IMR-90 (cell line): ENCODE measurements around the gene SORL1. TPM values are rescaled to one million over a fixed set of nuclear protein-coding genes. Genes with fewer than 3 reads are reported as not detected.

Experiments used
- ATAC-seq: fragments of 200-7000 bp; cut with Tn5 transposase; 2 replicates; pipeline ENCODE4 v1.9.1; 2020; ENCODE audit warnings: low read depth, mild to moderate bottlenecking, moderate library complexity
- BruUV-seq: library from RNA; stranded (reverse); fragments of 400-500 nt; replicated peaks from 2 replicates; lab custom pipeline; 2021; lab: Mats Ljungman, UMichigan
- CTCF ChIA-PET: fragments of 300-600 bp; formaldehyde crosslinking; extraction: SDS; loops from one replicate; lab custom pipeline; 2021; ENCODE audit warnings: antibody characterized with exemption; lab: Yijun Ruan, JAX
- POLR2A ChIA-PET: fragments of 300-600 bp; sonication (Branson Sonifier 250); formaldehyde crosslinking; loops from one replicate; lab custom pipeline; 2022; ENCODE audit warnings: antibody characterized with exemption; ENCODE audit not compliant: unreplicated experiment; lab: Charles Lee
- DNase-seq: peaks from one replicate; pipeline ENCODE4 v3.0.0; 2013
- H2AFZ ChIP-seq: replicated peaks from 2 replicates; pipeline ENCODE3; 2013; ENCODE audit warnings: low read length, mild to moderate bottlenecking; ENCODE audit not compliant: poor library complexity
- H2AK5ac ChIP-seq: 2 replicates; pipeline ENCODE4 v1.6.1; 2013; ENCODE audit warnings: low read depth, low read length, inconsistent platforms
- H2AK9ac ChIP-seq: replicated peaks from 2 replicates; pipeline ENCODE3; 2013; ENCODE audit warnings: mild to moderate bottlenecking, low read depth, low read length, moderate library complexity; ENCODE audit not compliant: poor library complexity
- H2BK120ac ChIP-seq: 2 replicates; pipeline ENCODE4 v1.6.1; 2013; ENCODE audit warnings: low read depth, low read length, inconsistent platforms
- H2BK15ac ChIP-seq: 3 replicates; pipeline ENCODE4 v1.6.1; 2013; ENCODE audit warnings: low read depth, low read length, inconsistent platforms
- H2BK20ac ChIP-seq: 2 replicates; pipeline ENCODE4 v1.6.1; 2013; ENCODE audit warnings: low read depth, mild to moderate bottlenecking, inconsistent platforms, low read length, moderate library complexity
- H2BK5ac ChIP-seq: 2 replicates; pipeline ENCODE4 v1.6.1; 2013; ENCODE audit warnings: mild to moderate bottlenecking, low read depth, low read length, inconsistent platforms; ENCODE audit not compliant: poor library complexity, severe bottlenecking
- H3K14ac ChIP-seq: replicated peaks from 2 replicates; pipeline ENCODE4 v1.6.1; 2013; ENCODE audit warnings: low read depth, low read length, inconsistent platforms
- H3K18ac ChIP-seq: 2 replicates; pipeline ENCODE4 v1.6.1; 2013; ENCODE audit warnings: low read depth, low read length, control low read depth
- H3K23ac ChIP-seq: 2 replicates; pipeline ENCODE4 v1.6.1; 2013; ENCODE audit warnings: low read depth, low read length, inconsistent platforms
- H3K27ac ChIP-seq: 2 replicates; pipeline ENCODE4 v1.5.1; 2013; ENCODE audit warnings: mild to moderate bottlenecking, control low read depth, low read length; ENCODE audit not compliant: insufficient read depth
- H3K27me3 ChIP-seq: 2 replicates; pipeline ENCODE4 v1.6.1; 2013; ENCODE audit warnings: low read length; ENCODE audit not compliant: control insufficient read depth, insufficient read depth
- H3K36me3 ChIP-seq: 2 replicates; pipeline ENCODE4 v1.6.1; 2013; ENCODE audit warnings: low read length, mixed read lengths; ENCODE audit not compliant: control insufficient read depth, insufficient read depth
- H3K4ac ChIP-seq: 2 replicates; pipeline ENCODE4 v1.6.1; 2013; ENCODE audit warnings: low read depth, low read length, inconsistent platforms
- H3K4me1 ChIP-seq: 2 replicates; pipeline ENCODE4 v1.6.1; 2013; ENCODE audit warnings: low read length, mixed read lengths; ENCODE audit not compliant: control insufficient read depth, insufficient read depth
- H3K4me2 ChIP-seq: 2 replicates; pipeline ENCODE4 v1.6.1; 2013; ENCODE audit warnings: low read depth, mild to moderate bottlenecking, control low read depth, low read length, moderate library complexity
- H3K4me3 ChIP-seq: 2 replicates; pipeline ENCODE4 v1.5.1; 2013; ENCODE audit warnings: low read depth, mild to moderate bottlenecking, control low read depth, low read length, moderate library complexity; ENCODE audit not compliant: insufficient read depth
- H3K56ac ChIP-seq: 2 replicates; pipeline ENCODE4 v1.6.1; 2013; ENCODE audit warnings: low read length, inconsistent platforms; ENCODE audit not compliant: insufficient read depth; ENCODE audit errors: extremely low read depth
- H3K79me1 ChIP-seq, 2 experiments: 2 replicates each; pipeline ENCODE4 v1.6.1; 2013; ENCODE audit warnings: low read length in 2 of 2, inconsistent platforms in 1 of 2, low read depth in 1 of 2
- H3K9ac ChIP-seq: 2 replicates; pipeline ENCODE4 v1.6.1; 2013; ENCODE audit warnings: low read depth, low read length, control low read depth
- H3K9me1 ChIP-seq: 2 replicates; pipeline ENCODE4 v1.6.1; 2013; ENCODE audit warnings: low read length, inconsistent platforms; ENCODE audit not compliant: insufficient read depth
- H3K9me3 ChIP-seq: 2 replicates; pipeline ENCODE4 v1.6.1; 2013; ENCODE audit warnings: low read length; ENCODE audit not compliant: control insufficient read depth, insufficient read depth
- H4K20me1 ChIP-seq: 2 replicates; pipeline ENCODE4 v1.6.1; 2013; ENCODE audit warnings: low read length, inconsistent platforms; ENCODE audit not compliant: insufficient read depth
- H4K5ac ChIP-seq: 2 replicates; pipeline ENCODE4 v1.6.1; 2013; ENCODE audit warnings: mild to moderate bottlenecking, low read depth, low read length, control low read depth
- H4K8ac ChIP-seq, 2 experiments: 2 replicates each; pipeline ENCODE4 v1.6.1; 2013; ENCODE audit warnings: low read depth in 2 of 2, low read length in 2 of 2, control low read depth in 1 of 2, inconsistent platforms in 1 of 2
- H4K91ac ChIP-seq: 2 replicates; pipeline ENCODE4 v1.6.1; 2013; ENCODE audit warnings: low read depth, low read length, inconsistent platforms; ENCODE audit not compliant: insufficient read depth
- FOS ChIP-seq: fragments of 150-350 bp; IDR thresholded peaks from 2 replicates; pipeline ENCODE4 v1.6.1; 2016; ENCODE audit warnings: low read depth, low read length
- NFE2L2 ChIP-seq: fragments of 150-350 bp; IDR thresholded peaks from 2 replicates; pipeline ENCODE4 v1.6.1; 2016; ENCODE audit warnings: low read depth, mild to moderate bottlenecking, low read length
- RFX5 ChIP-seq: IDR thresholded peaks from 2 replicates; pipeline ENCODE4 v1.8.0; 2012; ENCODE audit warnings: low read depth, mild to moderate bottlenecking, low read length, moderate library complexity
- WGBS, 2 experiments: methylation state at CpG; one replicate each; pipeline versions ENCODE4 v1.1.5 to v1.1.7; 2013; ENCODE audit warnings: missing lambda C conversion rate in 2 of 2; ENCODE audit not compliant: insufficient read length in 1 of 2; ENCODE audit errors: extremely low coverage in 2 of 2; 5-methylcytosine and 5-hydroxymethylcytosine counted together
- dilution Hi-C: fragments of 300-500 bp; cut with HindIII; formaldehyde crosslinking; loops from one replicate; pipeline ENCODE4 v1.14.3; 2018; ENCODE audit warnings: low sequenced_read_pairs; ENCODE audit not compliant: unreplicated experiment
- in situ Hi-C: fragments of 300-500 bp; cut with MboI; formaldehyde crosslinking; loops from 3 replicates; pipeline ENCODE4 v1.14.3; 2019; ENCODE audit warnings: low sequenced_read_pairs, inconsistent platforms, mixed read lengths
- intact Hi-C: fragments of 100-400 bp; cut with micrococcal nuclease; formaldehyde crosslinking; loops from 2 replicates; pipeline ENCODE4 v1.10.0; 2022
- polyA plus RNA-seq, 3 experiments: library from polyadenylated mRNA; depleted of rRNA; stranded (reverse); fragments of >200 nt; gene quantifications; 2 replicates each; pipeline ENCODE4 v1.2.3, GENCODE V29; 2012; ENCODE audit warnings: low replicate concordance in 1 of 3
- total RNA-seq: library from RNA; depleted of rRNA; stranded (reverse); fragments of >200 nt; gene quantifications from 2 replicates; pipeline ENCODE4 v1.2.3, GENCODE V29; 2012

Gene SORL1
- total and polyA plus RNA-seq, 2 of the 4 experiments (the other 2 are of a cell fraction): 1.0 to 2.0 TPM

DNA sequence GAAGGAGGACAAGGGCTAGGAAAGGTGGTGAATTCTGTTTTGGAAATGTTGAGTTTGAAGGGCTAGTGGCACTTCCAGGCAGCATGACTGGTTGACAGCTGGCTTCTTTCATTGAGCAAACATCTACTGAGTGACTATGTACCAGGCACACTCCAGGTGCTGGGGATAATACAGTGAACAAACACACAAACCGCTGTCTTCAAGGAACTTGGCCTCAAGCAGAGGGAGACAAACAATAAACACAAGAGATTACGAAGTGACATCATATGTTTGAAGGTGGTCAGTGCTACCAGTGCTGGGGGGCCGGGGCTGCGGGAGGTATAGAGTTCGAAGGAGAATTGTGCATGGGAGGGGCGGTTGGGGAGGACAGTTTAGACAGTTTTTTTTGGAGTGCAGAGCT lies 197.7 kb downstream of the SORL1 start:
- Histone ChIP-seq H2AFZ (no peak overlapping the region), H4K8ac (peak overlapping the region; percentile 32 to 36; a peak in 2 of 4 replicates), H4K91ac (peak overlapping the region; percentile 76), H3K56ac (0 out of 2 replicates have a peak overlapping the region, but pooled peaks have one; percentile 6), H3K79me1 (peaks cover 2 to 11% of the 10 kb centered on the region in 2 experiments; a peak in 2 of 4 replicates), H3K18ac (peak overlapping the region; percentile 92), H2BK20ac (peak overlapping the region; percentile 83), H3K36me3 (no peaks in the 10 kb centered on the region), H3K9me3 (no peaks in the 10 kb centered on the region), H3K9ac (no peak overlapping the region; the same call in 1 of the 2 replicates), H3K4me2 (no peak overlapping the region), H2AK5ac (peak overlapping the region; percentile 90), H2BK15ac (peak overlapping the region; percentile 69; the same call in 2 of the 3 replicates), H3K4me1 (peaks cover 19% of the 10 kb centered on the region), H4K20me1 (no peaks in the 10 kb centered on the region), H3K4me3 (no peak overlapping the region), H3K23ac (peak overlapping the region; percentile 63; the same call in 1 of the 2 replicates), H2AK9ac (peak overlapping the region; percentile 35), H3K27ac (no peak overlapping the region), H4K5ac (peak overlapping the region; percentile 56), H2BK5ac (peak overlapping the region; percentile 47), H3K27me3 (no peaks in the 10 kb centered on the region), H3K14ac (peak overlapping the region; percentile 85), H3K4ac (peak overlapping the region; percentile 79), H3K9me1 (peaks cover 8% of the 10 kb centered on the region), H2BK120ac (peak overlapping the region; percentile 81)
- ChIA-PET POLR2A (no interaction called here), CTCF (no interaction called here)
- peak; percentile 41 for DNase-seq
- TF ChIP-seq FOS: no peak
- no peak for TF ChIP-seq NFE2L2
- no peak for TF ChIP-seq RFX5
- no TSS peak for BruUV-seq
- intact Hi-C loops: no loop called here
- in situ Hi-C loops: loop anchor here (5.0 kb wide), 2 partner anchors 453 to 858 kb away; no protein-coding TSS in a partner anchor
- dilution Hi-C loops: no loop called here
- ATAC-seq: peak; percentile 19; the same call in 1 of the 2 replicates
- 73% methylated on average over 3 of the region's 6 CpGs; no CpG with 5 or more reads in 1 of the 2 experiments for WGBS, 2 experiments
